ENCODE results near the gene ZNF83.
"Not testable (repeated sequence)": the region's sequence is repeated elsewhere in the genome, so short reads cannot be mapped to it uniquely, and the experiment has no call there.

Gene ZNF83

GRCh38 chr19:52639996-52640395, 1.8 kb upstream of the ZNF83 start:
- no peak for DNase-seq (ENCODE audit: low spot score)

- no peak for DNase-seq (ENCODE audit: low spot score)
These were observed 446 bp upstream of the ZNF83 start for GRCh38 chr19:52638601-52639000.

- DNase-seq (ENCODE audit: low spot score) = no peak
These were observed 2.2 kb downstream of the ZNF83 start for GRCh38 chr19:52635786-52636570.

GRCh38 chr19:52627441-52627840, 10.7 kb downstream of the ZNF83 start:
- not testable (repeated sequence) for DNase-seq (ENCODE audit: low spot score)

GRCh38 chr19:52626915-52627314, 11.2 kb downstream of the ZNF83 start:
- DNase-seq (ENCODE audit: low spot score) = no peak

GRCh38 chr19:52622261-52622660, 15.9 kb downstream of the ZNF83 start:
- DNase-seq (ENCODE audit: low spot score) = no peak

- no peak for DNase-seq (ENCODE audit: low spot score)
These were observed 16.8 kb downstream of the ZNF83 start for GRCh38 chr19:52621376-52621775.

- no peak for DNase-seq (ENCODE audit: low spot score)
These were observed 24.8 kb downstream of the ZNF83 start for GRCh38 chr19:52613299-52613906.

GRCh38 chr19:52603558-52604207, 34.5 kb downstream of the ZNF83 start:
- DNase-seq (ENCODE audit: low spot score) = no peak

- no peak for DNase-seq (ENCODE audit: low spot score)
These were observed 35.2 kb downstream of the ZNF83 start for GRCh38 chr19:52602941-52603340.

- not testable (repeated sequence) for DNase-seq (ENCODE audit: low spot score)
These were observed 36.2 kb downstream of the ZNF83 start for GRCh38 chr19:52601974-52602366.

GRCh38 chr19:52601025-52601973, 36.9 kb downstream of the ZNF83 start:
- DNase-seq (ENCODE audit: low spot score) = peak; percentile 49

GRCh38 chr19:52600639-52601024, 37.5 kb downstream of the ZNF83 start:
- DNase-seq (ENCODE audit: low spot score) = no peak

GRCh38 chr19:52599241-52599640, 38.9 kb downstream of the ZNF83 start:
- no peak for DNase-seq (ENCODE audit: low spot score)

GRCh38 chr19:52593441-52593840, 44.7 kb downstream of the ZNF83 start:
- not testable (repeated sequence) for DNase-seq (ENCODE audit: low spot score)

GRCh38 chr19:52592301-52592700, 45.9 kb downstream of the ZNF83 start:
- DNase-seq (ENCODE audit: low spot score) = no peak

- DNase-seq (ENCODE audit: low spot score) = no peak
These were observed 47.4 kb downstream of the ZNF83 start for GRCh38 chr19:52590728-52591127.

GRCh38 chr19:52585604-52586003, 52.6 kb downstream of the ZNF83 start:
- DNase-seq (ENCODE audit: low spot score) = no peak

GRCh38 chr19:52584736-52585440, 53.3 kb downstream of the ZNF83 start:
- DNase-seq (ENCODE audit: low spot score) = no peak

GRCh38 chr19:52570000-52570861, 67.9 kb downstream of the ZNF83 start, which contains the start of gene ZNF701:
Gene ZNF701, plus strand, starts transcription at chr19:52570287. Its CDS starts 3,861 bp downstream, at chr19:52574148.
- DNase-seq (ENCODE audit: low spot score) = peak; percentile 85

Data from COLO829 (cell line).